Measurements from ENCODE around the gene PTHLH. TPM values are rescaled to one million over a fixed set of nuclear protein-coding genes. Genes with fewer than 3 reads are reported as not detected.
A peak's percentile ranks its signal among the peaks of the same experiment; 100 is the strongest.

Gene PTHLH
- total RNA-seq, 1 experiment from 2014 or later: 0.35 TPM

DNA sequence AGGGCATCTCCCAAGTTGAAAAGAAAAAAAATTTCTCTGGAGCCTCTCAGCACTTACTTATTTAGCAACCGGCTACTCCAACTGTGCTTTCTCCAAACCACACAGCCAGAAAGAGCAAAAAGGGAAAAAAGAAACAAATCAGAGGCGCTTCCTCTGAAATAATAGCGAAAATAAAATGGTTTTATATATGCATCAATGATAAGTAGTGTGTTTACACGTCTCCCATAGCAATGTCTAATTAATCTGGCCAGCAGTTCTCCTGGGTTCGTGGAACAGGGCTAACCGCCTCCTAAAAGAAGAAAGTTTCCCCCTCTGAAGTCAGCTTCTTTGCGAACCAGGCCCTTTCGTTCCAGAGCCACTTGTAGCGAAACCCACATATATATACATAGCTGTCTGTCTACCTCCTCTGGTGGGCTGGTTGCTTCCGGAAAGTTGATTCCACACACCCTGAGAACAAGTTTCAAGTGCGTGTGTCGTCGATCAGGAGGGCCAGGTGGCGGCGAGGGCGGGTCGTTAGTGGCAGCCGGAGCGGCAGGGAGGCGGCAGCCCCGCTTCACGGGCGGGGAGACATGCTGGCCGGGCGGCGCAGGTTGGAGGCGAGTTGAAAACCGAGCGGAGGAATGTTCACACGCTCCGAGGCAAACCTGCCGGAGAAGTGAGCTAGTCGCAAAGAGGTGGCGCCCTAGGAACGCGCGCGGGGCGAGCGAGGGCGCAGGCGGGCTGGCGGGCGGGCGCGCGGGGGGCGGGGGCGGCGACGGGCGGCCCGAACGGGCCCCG, 2.7 kb downstream of the PTHLH start:
- Histone ChIP-seq H3K9ac (ENCODE audit: extremely low read depth, insufficient read length, low read length) (no peak overlapping the region), H3K79me1 (ENCODE audit: insufficient read depth, low read depth, low read length, poor library complexity, severe bottlenecking) (no peaks in the 10 kb centered on the region), H2BK120ac (ENCODE audit: low read depth, low read length, poor library complexity, severe bottlenecking) (no peak overlapping the region), H2BK12ac (ENCODE audit: insufficient read length, low read depth, low read length) (no peak overlapping the region), H3K23ac (ENCODE audit: insufficient read length, low read depth, low read length) (no peak overlapping the region), H2AFZ (ENCODE audit: low read length) (no peak overlapping the region), H2BK5ac (ENCODE audit: insufficient read length, low read length) (no peak overlapping the region), H3T11ph (ENCODE audit: low read length) (no peak overlapping the region), H4K20me1 (ENCODE audit: control insufficient read depth, insufficient read depth, insufficient read length) (no peaks in the 10 kb centered on the region), H4K91ac (ENCODE audit: insufficient read length, low read depth, low read length) (no peak overlapping the region), H2BK15ac (ENCODE audit: low read depth, low read length) (no peak overlapping the region), H3K23me2 (ENCODE audit: insufficient read length, low read depth, low read length, poor library complexity, severe bottlenecking) (peaks cover 27% of the 10 kb centered on the region), H3K56ac (ENCODE audit: insufficient read length, low read depth, low read length) (no peak overlapping the region), H2AK5ac (ENCODE audit: insufficient read length, low read length) (no peak overlapping the region), H3K9me3 (ENCODE audit: control insufficient read depth, low read depth, low read length) (no peaks in the 10 kb centered on the region), H3K4ac (ENCODE audit: low read depth, low read length) (no peak overlapping the region), H4K8ac (replicated peaks; ENCODE audit: insufficient read length, low read depth, low read length) (no peak overlapping the region), H3K4me1 (ENCODE audit: insufficient read depth, low read length) (peaks cover 2% of the 10 kb centered on the region), H3K27me3 (ENCODE audit: insufficient read depth, low read length) (peaks cover 57% of the 10 kb centered on the region), H2BK20ac (ENCODE audit: low read depth, low read length, poor library complexity, severe bottlenecking) (no peak overlapping the region), H3K79me2 (ENCODE audit: insufficient read depth, low read length) (no peaks in the 10 kb centered on the region), H3K14ac (ENCODE audit: insufficient read depth, low read length) (no peak overlapping the region; the same call in 1 of the 2 replicates), H4K5ac (ENCODE audit: insufficient read length, low read depth, low read length) (no peak overlapping the region), H3K18ac (ENCODE audit: insufficient read length, low read depth, low read length) (no peak overlapping the region), H3K27ac (ENCODE audit: insufficient read length, low read depth, low read length) (no peak overlapping the region), H3K4me2 (ENCODE audit: insufficient read depth, insufficient read length, low read length) (peak overlapping the region; percentile 83)
- Mint-ChIP-seq H3K4me1 (peaks cover 42 to 55% of the 10 kb centered on the region in 2 experiments), H3K36me3 (ENCODE audit: insufficient read depth in 1 of 3, low read depth in 3 of 3) (no peaks in the 10 kb centered on the region; a peak in 2 of 7 replicates), H3K27ac (peak overlapping the region in 1 of 3 experiments; percentile 17; a peak in 1 of 7 replicates), H3K27me3 (ENCODE audit: low read depth) (peaks cover 95% of the 10 kb centered on the region), H3K4me3 (peak overlapping the region; percentile 70 to 88), H3K9me3 (peaks cover 0 to 3% of the 10 kb centered on the region in 2 experiments; a peak in 2 of 5 replicates)
- WGBS (ENCODE audit: extremely low coverage, insufficient read length, low lambda C conversion rate): no CpG with 5 or more reads among the region's 55 CpGs
- TF ChIP-seq CTCF (conservative IDR thresholded peaks at IDR 0.05): no peak
- DNase-seq: peak; percentile 84

All from H9 (cell line).